CD1c-positive myeloid dendritic cell (primary cell): Measurements from ENCODE around the gene PSD2.

Experiments used
- DNase-seq: peaks from one replicate; pipeline ENCODE4 v3.0.0-alpha.2; 2016; ENCODE audit errors: extremely low spot score

PSD2 gene

GRCh38 chr5:139837711-139838380, 42.2 kb downstream of the PSD2 start:
- DNase-seq = no peak

GRCh38 chr5:139838381-139839197, 43.0 kb downstream of the PSD2 start:
- no peak for DNase-seq

- no peak for DNase-seq
Measured at GRCh38 chr5:139839232-139839815, 43.7 kb downstream of the PSD2 start.

- no peak for DNase-seq
Measured at GRCh38 chr5:139839918-139840317, 44.3 kb downstream of the PSD2 start.

- no peak for DNase-seq
Measured at GRCh38 chr5:139841549-139841948, 45.9 kb downstream of the PSD2 start.

GRCh38 chr5:139842321-139842720, 46.7 kb downstream of the PSD2 start:
- no peak for DNase-seq

GRCh38 chr5:139843991-139844390, 48.4 kb downstream of the PSD2 start:
- no peak for DNase-seq

GRCh38 chr5:139844472-139845145, 49.0 kb downstream of the PSD2 start:
- peak; percentile 77 for DNase-seq

GRCh38 chr5:139845846-139846681, 50.5 kb downstream of the PSD2 start:
- no peak for DNase-seq

- no peak for DNase-seq
Measured at GRCh38 chr5:139847091-139847490, 51.5 kb downstream of the PSD2 start.

- peak; percentile 83 for DNase-seq
Measured at GRCh38 chr5:139847790-139848507, 52.3 kb downstream of the PSD2 start.

- DNase-seq = no peak
Measured at GRCh38 chr5:139848508-139849100, 53.0 kb downstream of the PSD2 start.

GRCh38 chr5:139849501-139849900, 53.9 kb downstream of the PSD2 start:
- no peak for DNase-seq

GRCh38 chr5:139849942-139850341, 54.3 kb downstream of the PSD2 start:
- DNase-seq = no peak

- DNase-seq = no peak
Measured at GRCh38 chr5:139850423-139851016, 54.9 kb downstream of the PSD2 start.

GRCh38 chr5:139851558-139851957, 56.0 kb downstream of the PSD2 start:
- no peak for DNase-seq

- DNase-seq = no peak
Measured at GRCh38 chr5:139852696-139853095, 57.1 kb downstream of the PSD2 start.

GRCh38 chr5:139854029-139854605, 58.5 kb downstream of the PSD2 start:
- DNase-seq = no peak

- DNase-seq = no peak
Measured at GRCh38 chr5:139854953-139855352, 59.3 kb downstream of the PSD2 start.

- DNase-seq = no peak
Measured at GRCh38 chr5:139855451-139855850, 59.8 kb downstream of the PSD2 start.
